Measurements from ENCODE around the gene DPP7.

Gene DPP7

DNA sequence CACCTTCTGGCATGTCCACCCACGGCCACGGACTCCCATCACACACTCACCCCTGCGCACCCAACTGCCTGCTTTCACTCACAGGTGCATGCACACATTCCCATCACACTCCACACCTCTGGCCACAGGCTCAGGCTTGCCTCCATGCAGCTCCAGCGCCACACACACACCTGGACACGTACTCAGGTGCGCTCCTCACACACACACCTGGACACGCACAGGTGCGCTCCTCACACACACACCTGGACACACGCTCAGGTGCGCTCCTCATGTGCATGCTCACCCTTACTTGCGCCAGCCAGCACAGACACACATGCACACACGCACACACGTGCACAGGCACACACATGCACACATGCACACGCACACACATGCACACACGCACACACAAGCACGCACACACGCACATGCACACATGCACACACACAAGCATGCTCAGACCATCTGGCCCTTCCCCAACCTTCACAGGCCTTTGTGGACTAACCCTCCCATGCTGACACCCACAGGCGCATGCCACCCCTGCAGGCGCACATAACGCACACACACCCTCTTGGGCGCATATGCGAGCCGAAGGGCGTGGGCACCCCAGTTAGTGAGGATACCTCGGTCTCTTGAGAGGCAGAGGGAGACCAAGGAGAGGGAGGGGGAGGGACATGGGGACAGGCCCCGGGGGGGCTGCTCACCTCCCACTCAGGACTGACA is 32.7 kb upstream of the DPP7 start:
- DNase-seq (ENCODE audit: insufficient read length, low spot score) (no peak), FAIRE-seq (no peak)
- TF ChIP-seq, protein P1, sequence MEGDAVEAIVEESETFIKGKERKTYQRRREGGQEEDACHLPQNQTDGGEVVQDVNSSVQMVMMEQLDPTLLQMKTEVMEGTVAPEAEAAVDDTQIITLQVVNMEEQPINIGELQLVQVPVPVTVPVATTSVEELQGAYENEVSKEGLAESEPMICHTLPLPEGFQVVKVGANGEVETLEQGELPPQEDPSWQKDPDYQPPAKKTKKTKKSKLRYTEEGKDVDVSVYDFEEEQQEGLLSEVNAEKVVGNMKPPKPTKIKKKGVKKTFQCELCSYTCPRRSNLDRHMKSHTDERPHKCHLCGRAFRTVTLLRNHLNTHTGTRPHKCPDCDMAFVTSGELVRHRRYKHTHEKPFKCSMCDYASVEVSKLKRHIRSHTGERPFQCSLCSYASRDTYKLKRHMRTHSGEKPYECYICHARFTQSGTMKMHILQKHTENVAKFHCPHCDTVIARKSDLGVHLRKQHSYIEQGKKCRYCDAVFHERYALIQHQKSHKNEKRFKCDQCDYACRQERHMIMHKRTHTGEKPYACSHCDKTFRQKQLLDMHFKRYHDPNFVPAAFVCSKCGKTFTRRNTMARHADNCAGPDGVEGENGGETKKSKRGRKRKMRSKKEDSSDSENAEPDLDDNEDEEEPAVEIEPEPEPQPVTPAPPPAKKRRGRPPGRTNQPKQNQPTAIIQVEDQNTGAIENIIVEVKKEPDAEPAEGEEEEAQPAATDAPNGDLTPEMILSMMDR (IDR thresholded peaks at IDR 0.05; ENCODE audit: insufficient read depth, missing control alignments), result no peak

DNA sequence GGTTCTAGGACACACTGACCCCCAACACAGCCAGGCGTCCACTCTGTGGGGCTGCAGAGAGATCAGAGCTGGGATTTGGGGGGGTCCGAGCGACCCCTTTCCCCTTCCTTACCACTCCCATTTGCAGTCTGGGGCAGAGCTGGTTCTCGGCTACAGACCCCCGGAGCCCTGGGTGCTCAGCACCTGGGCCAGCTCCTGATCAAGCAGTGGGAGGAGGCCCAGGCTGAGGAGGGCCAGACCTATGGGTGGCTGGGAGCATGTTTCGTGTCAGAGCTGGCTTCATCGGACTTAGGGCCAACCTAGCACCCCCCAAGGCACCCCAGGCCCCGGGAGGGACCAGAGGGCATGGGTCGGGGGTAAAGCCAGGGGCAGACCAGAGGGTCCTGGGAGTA is 32.0 kb upstream of the DPP7 start:
- no peak for FAIRE-seq
- no peak for DNase-seq (ENCODE audit: insufficient read length, low spot score)
- TF ChIP-seq, protein P1 (IDR thresholded peaks at IDR 0.05; ENCODE audit: insufficient read depth, missing control alignments), result no peak

DNA sequence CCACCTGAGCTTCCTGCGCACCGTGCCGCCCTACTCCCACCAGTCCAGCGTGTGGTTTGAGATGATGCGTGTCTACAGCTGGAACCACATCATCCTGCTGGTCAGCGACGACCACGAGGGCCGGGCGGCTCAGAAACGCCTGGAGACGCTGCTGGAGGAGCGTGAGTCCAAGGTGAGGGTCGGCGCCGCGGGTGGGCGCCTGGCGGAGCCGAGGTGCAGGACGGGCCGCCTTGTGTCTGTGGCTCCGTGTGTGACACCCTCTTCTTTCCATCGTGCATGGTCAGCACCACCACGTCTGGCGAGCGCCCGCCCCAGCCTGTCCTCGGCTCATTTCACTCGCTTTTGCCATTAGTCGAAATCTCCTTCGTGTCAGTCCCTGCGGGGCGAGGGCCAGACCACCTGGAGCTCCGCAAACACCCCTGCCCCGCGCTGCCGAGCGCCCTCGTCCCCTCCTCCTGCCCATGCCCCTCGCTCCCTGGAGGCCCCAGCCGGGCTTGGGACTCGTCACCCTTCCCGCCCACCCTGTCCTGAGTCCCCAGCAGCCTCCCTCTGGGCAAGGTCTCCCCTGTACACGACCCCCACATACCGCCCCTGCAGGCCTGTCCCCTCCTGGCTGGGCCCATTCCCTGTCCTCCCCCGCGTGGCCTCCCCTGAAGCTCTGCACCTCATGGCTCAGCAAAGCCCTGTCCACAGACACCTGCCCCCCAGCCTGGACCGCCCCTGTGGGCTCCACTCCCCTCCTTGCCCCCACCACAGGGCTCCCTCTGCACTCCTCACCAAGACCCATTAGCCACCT is 31.4 kb upstream of the DPP7 start:
- no peak for FAIRE-seq

DNA sequence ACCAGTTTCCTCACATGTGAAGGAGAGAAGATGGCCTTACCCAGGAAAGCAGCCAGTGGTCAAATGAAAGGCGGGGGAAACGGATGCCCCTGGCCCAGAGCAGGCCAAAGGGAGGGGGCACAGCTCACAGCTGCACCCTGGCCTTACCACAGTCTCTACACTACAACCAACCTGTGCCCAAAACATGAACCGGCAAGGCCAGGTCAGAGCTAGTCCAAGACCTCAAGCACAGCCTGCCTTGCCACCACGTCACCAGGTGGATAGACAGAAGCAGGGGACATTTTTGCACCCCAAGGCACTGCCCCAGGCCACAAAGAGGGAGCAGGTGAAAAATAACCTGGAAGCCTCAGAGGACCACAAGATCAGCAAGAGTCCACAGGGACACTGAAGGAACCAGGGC is 28.9 kb upstream of the DPP7 start:
- TF ChIP-seq, protein P1 (IDR thresholded peaks at IDR 0.05; ENCODE audit: insufficient read depth, missing control alignments), result no peak
- FAIRE-seq (no peak), DNase-seq (ENCODE audit: insufficient read length, low spot score) (no peak)

More for the DNA sequence above, 31.4 kb upstream of the DPP7 start:
- no peak for DNase-seq (ENCODE audit: insufficient read length, low spot score)
- TF ChIP-seq, protein P1 (IDR thresholded peaks at IDR 0.05; ENCODE audit: insufficient read depth, missing control alignments), result no peak

DNA sequence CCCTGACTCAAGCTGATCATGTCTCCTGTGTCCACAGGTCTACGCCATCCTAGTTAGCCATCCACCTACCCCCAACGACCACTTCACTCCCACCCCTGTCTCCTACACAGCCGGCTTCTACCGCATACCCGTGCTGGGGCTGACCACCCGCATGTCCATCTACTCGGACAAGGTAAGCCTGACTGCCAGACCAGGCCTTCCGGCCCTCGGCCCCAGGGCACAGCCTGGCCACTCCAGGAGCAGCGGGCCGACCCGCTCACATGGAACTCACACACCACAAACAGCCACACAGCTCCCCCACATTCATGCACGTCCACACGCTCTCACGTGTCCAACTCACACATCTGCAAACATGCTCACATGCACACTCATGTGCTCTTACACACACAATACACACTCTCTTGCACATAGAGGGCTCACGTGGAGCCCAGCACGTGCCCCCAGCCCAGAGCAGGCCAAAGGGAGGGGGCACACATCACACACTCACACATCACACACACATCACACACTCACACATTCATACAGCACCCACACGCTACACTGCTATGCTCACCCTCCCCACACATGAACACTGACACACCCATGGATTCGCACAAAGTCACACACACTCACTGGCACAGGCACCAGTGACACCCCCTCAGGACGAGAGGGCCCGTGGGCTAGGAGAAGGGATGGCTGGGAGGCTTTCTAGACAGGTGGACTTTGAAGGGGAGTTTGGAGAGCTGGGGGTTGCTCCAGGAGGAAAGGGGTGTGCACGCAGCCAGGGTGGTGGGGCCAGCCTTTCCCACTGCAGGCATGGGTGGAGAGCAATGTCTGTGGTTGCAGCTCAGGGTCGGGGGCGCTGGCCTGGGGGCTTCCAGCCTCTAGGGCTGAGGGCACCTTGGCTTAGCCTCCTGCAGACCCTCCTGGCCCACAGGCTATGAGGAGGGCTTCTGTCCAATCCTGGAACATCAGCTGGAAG is 27.7 kb upstream of the DPP7 start:
- DNase-seq (ENCODE audit: insufficient read length, low spot score) (no peak), FAIRE-seq (no peak)
- TF ChIP-seq, protein P1 (IDR thresholded peaks at IDR 0.05; ENCODE audit: insufficient read depth, missing control alignments), result no peak

DNA sequence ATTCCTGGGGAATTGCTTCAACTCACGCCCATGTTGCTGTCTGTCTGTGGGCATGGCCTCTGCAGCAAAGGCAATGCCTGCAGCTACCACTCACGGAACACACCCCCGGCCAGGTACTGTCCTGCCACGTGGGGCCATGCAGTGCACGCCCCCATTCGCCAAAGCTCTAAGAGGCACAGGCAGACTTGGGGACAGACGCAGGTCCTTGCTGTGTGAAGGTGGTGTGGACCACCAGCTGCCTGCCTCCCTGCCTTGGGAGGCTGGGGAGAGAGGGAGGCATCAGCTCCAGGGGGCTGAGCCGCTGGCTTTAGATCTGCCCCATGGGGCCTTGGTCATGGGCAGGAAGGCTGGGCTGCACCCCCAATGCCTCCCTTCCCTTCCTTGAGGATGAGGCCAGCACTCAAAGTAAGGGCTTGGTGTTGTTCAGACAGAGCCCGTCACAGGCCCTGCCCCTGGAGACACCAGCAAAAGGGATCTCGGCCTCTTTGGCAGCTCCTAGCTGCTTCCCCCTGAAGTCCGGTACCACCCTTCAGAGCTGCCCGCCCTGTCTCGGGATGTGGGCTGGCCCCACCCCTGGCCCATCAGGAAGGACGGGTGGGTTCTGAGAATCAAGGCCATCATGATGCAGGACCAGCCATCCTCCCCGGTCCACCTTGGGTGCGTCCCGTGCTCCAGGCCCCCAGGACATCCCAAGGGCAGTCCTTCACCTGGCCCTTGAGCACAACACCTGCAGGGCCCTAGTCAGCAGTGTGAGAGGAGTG is 26.7 kb upstream of the DPP7 start:
- no peak for DNase-seq (ENCODE audit: insufficient read length, low spot score)
- TF ChIP-seq, protein P1 (IDR thresholded peaks at IDR 0.05; ENCODE audit: insufficient read depth, missing control alignments), result no peak
- FAIRE-seq, result no peak
